Measurements from ENCODE around the gene SMIM21.

Gene SMIM21

DNA sequence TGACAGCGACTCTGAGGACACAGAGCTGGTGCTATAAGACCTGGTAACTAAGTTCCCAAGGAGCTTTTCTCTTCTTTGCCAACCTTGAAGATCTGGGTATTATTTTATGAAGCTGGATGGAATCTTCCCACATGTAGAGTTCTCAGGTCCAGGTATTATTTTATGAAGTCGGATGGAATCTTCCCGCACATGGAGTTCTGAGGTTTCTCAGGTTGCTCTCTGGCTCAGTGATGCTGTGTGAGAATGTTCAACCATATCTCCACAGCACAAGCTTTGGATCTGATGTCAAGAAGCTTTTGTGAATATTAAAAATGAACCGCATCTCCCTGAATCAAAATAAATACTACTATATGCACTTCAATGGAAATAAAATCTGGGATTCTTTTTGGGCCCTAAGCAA lies at the start of gene SMIM21:
TSS of gene SMIM21 (minus strand) at position 101 of the 400 bp plus-strand sequence. CDS start 140 bp downstream, outside the sequence.
- no peak for DNase-seq

DNA sequence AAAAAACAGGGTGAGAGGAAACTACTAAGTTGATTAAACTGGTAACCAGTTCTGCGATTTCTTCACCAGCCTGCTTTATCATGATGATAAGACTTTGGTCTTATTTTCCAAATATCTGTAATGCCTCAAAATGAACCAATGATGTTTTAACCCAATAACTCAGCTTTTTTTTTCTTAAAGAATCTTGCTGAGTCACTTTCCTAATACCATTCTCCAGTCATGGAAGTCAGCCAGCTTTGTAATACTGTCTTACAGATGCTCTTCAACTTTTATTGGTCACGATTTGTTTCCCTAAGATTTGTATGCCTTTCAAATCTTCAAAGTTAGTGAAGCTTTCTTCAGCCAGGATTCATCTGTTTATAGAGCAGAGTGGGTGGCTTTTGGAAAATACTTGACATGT lies 47.7 kb upstream of the SMIM21 start:
- DNase-seq, result no peak

DNA sequence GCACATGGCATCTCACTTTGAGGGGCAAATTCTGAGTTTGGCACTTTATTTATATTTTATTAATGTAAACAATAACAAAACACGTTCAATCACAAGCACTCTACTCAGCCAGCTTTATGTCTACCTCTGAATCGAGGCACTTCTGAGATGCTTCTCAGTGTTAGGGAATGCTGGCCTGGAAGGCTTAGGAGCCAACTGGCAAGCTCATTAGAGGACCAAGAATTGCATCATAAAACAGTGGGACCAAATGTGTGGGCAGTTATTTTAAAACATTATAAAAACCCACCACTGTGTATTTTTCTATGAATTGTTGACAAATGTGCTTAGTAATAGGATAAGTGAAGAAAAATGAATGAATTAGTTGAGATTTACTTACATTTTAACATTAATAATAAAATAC lies 46.8 kb upstream of the SMIM21 start:
- DNase-seq, result no peak

DNA sequence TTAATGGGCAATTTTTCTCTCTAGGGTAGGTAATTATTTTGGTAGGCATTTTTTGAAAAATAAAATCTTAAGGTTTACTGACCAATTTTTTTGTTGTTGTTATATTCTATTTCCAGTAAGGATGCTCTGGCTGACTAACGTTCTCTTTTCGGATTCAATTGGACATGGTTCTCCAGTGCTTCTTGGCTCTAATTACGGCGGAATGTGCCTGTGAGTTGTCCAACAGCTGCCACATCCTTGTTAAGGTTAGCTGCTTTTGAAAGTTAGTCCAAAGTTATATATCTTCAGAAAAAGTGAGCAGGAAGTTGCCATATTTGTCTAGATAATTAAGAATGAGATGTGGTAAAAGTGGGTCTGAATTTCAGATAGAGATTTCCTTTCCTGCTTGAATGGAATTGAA lies 45.8 kb upstream of the SMIM21 start:
- no peak for DNase-seq

DNA sequence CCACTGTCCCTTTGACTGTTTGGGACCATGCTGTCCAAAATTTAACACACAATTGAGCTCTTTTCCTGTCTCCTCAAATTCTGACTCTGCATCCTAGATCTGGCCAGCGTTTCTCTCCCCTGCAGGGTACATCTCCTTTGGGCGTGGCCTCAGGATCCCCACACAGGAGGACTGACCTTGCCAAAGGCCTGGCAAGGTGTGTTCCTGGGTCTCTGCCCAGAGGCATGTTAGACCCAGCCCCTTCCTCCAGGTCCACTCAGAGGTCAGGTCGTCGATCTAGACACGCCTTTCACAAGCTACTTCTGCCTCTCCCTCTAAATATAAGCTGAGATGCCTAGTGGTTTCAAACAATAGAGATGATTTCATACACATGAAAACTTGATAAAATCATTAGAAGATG lies 45.4 kb upstream of the SMIM21 start:
- no peak for DNase-seq

DNA sequence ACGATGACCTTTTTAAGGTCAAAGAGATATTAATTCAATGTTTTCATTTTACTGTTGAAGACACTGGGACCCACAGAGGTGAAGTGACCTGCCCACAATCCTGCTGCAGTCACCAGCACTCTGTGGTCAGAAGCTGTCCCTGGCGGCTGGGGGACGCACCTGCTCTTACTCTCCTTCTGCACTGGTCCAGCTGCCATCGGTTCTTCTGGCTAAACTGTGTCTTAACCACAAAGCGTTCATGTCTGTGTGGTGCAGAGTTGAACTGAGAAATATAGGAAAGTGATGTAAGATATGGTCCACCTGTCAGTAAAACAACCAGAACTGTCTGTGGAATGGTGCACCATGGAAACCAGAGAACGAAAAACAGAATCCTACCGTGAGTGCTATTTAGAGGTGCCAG lies 44.9 kb upstream of the SMIM21 start:
- no peak for DNase-seq

DNA sequence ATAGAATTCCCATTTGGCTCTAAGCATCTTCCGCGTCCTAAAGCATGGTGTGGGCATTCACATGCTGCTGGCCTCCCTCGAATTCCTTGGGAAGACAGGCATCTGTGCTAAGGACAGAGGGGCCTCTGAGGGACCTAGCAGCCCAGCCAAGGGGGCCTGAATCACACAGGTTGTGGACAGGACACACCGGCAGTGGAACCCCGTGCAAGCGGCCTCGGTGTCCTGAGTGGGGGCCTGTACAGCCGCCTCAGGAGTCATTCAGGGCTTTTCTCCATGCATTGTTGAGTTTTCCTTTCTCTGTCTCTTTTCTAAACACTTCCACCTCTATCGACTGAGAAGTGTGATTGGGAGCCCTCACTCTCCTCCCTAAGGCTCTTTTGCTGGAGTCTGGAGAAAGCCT lies 44.3 kb upstream of the SMIM21 start:
- no peak for DNase-seq

DNA sequence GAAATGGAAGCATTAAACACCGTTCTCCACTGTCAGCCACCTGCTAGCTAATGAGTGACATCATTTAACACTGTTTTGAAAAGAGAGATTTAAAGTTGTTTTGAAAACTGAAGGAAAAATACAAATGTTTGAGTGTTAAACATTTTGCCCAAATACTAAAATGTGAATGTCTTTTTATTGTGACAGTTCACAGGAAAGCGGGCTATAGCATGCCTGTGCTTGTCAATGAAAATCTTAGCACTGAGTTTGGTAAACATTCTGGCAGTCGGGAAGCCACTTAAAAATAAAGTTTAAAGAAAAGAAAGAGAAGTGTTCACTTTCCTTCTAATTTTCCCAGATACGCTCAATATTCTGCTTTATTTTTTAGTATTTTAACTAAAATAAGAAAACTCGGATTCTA lies 40.3 kb upstream of the SMIM21 start:
- DNase-seq, result no peak

DNA sequence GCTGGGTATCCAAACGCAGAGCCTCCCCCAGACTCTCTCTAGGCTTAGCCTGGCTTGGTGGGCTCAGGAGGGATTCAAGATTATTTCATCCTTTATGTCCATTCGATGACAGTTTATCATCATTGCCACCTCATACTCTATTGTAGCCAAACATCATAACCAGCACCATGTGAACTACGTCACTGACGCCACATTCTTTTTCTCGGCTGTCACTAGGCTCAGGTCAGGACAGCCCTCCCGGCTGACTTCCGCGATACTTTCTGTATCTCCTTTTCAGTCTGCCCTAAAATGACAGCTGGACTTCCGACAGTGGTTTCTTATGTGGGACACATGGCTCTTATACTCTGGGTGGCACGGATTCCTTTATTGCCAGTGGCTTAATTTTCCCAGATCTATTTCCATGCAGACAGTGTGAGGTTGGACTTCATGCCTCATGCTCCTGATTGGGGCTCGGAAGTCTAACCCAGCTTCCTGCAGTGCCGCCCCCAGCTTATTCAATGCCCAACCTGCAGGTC lies 39.8 kb upstream of the SMIM21 start:
- no peak for DNase-seq

DNA sequence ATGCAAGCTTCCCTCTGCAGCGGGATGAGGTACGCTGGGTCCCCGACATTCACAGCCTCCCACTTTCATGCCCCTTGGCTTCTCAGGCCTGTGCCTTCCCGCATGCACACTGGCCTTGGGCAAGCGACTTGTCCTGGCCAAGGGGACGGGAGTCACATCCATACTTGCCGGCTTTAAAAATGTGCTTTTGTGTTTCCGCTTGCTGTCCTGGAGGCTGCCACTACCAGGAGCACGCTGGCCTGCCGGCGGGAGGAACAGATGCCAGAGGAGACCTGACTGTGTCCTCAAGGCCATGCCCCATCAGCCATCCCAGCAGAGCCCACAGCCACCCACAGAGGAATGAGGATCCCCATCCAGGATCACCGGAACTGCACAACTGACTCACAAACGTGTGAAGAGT lies 36.9 kb upstream of the SMIM21 start:
- no peak for DNase-seq

DNA sequence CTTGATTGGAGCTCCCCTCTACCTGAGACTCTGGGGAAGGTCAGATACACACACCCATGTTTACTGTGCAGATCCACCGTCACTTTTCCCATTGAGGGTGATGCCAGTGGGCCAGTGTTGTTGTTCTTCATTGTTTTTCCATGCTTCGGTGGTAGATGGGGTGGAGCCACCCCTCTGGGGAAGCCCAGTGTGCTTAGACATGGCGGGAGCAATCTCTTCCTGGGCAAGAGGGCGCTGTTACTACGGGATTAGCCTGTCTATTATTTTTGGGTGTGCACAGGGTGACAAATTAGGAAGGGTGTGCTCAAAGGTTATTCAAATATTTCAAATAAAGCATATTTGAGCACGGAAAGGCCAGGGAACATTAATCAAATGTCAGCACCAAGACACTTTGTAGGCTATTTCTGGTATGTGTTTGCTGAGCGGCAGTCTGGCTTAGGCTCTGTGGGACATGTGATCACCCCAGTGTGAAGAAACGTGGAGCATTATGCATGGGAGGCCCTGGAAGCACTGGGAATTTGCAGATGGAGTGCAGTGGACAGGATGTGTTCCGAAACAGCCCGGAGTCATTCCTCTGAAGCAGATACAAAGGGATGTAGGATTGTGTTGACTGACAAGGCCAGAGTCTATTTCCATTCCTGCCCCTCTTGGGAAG lies 34.8 kb upstream of the SMIM21 start:
- no peak for DNase-seq

DNA sequence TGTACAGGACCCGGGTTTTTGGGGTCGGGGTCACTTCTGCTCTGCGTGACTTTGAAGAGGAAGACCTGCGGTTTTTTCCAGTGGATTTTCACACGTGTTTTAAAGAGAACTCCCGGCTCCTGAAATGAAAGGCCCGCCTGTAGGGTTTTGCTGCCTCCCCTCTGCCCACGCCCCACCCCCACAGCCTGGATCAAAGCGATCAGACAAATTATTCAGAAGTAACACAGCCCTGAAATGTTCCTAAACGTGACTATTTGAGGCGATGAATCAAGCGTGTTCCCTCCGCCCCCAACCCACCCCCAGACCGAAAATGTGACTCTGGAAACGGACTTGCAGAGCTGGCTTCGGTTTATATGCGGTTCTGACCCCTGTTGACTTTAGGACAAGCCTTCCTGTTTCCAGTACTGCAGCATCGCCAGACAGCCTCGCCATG lies 28.7 kb upstream of the SMIM21 start:
- no peak for DNase-seq

DNA sequence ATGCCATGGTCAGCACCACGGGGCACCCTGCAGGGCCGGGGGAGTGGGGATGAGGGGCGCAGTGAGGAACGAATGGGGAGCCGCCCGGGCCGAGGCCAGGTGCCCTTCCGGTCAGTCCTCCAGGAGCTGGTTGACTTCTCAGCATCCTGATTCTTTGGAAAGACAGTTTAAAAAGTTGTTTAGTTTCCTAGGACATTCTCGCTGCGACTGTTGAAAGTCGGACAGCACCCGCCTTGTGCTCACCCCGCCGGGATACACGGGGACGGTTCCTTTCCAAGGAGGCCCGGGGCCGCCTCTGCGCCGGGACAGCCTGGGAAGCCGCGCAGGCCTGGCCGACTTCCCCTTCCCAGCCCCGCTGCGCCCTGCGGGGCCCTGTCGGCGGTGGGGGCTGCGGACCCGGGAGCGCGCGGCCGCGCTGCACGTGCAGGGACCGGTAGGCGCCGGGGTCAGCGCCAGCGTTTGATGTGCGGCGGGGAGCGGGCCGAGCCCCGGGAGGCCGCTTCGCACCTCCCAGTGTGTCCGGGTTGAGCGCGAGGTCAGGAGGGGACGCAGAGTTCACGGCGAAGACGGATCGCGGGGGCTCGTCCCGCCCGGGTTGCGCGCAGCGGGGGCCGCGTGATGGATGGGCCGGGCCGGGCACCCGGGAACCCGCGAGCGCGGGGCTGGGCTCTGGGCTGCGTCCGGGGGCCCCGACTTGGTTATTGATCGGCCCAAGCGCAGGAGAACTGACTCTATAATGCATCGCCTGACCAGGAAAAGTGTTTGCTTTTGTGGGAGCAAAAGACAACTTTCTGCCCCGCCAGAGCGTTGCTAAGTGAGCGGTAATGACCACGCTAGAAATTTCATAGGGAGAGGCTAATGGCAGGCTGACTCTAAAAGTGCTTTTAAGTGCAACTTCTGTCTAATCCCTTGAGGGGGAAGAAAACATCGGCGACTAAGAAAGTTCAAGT lies 28.0 kb upstream of the SMIM21 start:
- no peak for DNase-seq

DNA sequence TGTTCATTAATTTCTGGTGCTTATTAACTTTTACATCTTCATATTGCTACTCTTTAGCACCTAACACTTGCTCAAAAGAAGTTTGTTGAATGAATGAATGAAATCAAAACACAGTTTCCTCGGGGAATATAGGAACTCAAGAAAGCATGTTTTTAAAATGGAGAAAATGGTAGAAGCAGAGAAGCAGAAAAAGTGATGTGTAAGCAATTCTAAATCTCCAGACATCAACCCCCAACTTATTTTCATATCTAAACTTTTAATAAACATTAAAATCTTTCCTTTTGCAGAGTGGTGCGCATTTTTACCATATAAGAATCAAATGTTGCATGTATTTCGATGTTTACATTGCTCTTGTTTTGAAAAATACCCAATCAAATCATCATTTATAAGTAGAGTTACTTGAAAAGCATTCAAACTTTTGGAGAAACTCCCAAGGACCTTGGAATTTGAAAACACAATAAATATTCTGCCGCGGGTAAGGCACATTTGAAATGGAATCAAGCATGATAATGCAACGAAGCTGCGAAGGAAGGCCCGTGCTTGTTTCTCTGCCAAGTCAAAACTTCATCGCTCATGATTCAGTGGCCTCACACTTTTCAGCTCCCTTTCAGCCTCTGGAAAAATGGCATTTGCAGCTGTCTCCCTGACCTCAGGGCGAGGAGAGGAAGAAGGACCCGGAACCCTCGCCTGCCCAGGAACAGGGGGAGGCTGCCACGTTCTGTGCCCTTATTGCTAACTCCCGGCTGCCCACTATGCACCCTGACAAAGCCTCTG lies 26.7 kb upstream of the SMIM21 start:
- DNase-seq, result no peak

DNA sequence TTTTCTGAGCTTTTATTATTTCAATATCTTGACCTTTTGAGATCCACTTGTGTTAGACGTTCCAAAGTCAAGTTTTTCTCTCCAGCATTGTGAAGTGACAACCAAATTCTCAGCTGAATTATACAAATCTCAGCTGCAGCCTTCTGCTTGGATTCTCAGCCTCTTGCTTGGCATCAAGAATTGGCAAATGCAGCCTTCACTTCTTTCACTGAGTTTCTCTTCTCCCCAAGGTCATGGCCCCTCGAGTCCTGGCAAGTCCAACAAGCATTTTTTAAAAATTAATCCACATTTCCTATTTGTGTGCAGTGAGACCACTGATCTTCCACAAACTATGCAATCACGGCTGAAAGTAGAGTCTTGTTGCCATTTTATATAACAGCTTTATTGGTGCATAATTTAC lies 23.4 kb upstream of the SMIM21 start:
- no peak for DNase-seq

DNA sequence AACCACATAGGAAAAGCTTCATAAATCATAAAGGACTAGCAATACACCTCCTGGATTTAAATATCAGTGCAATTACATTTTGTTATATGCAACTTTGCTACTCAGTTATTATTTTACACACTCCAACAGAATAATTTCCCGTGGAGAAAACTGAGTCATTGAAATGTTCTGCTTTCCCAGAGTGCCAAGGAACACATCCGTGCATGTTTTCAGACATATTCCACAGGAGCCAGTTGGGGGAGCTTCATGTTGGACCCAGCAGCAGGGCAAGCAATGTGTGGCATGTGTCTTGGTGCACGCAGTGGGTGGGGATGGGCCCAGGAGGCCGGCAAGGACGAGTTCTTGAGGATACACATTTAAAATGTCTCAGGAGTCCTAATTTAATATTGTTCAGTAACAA lies 14.4 kb upstream of the SMIM21 start:
- DNase-seq, result no peak

DNA sequence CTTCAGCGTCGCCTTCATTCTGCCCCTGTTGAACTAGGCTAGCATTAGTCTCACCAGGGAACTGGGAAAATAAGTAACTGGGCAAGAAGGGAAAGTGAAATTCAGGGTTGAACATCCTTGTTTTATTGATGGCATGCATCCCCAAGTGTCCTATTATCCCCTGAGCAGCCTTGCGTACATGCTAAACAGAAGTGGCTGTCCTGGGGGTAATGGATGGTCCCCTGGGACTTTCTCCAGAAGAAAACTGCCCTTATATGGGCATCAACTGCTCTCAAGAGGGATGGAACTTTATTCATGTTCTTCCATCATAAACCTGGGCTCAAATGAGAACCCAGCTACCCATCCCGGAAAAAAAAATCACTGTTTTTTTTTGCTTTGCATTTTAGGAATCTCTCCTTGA lies 11.8 kb upstream of the SMIM21 start:
- DNase-seq, result no peak

DNA sequence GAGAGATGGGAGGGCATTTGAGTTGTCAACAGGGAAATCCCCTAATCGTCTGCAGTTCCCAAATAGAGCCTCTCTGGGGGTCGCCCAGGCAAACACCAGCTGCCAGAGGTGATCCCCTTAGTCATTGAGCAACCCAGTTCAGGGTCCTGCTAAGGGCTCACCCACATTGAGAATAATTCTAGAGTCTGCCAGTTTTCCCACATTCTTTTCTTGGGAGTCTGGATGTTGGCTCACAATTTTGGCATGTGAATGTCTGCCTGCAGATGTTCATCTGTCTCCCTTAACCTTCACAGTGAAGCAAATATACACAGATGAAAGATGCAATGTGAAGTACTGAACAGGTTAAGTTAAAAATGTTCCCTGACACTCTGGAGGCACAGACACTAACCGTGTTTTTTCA lies 11.4 kb upstream of the SMIM21 start:
- DNase-seq, result no peak

DNA sequence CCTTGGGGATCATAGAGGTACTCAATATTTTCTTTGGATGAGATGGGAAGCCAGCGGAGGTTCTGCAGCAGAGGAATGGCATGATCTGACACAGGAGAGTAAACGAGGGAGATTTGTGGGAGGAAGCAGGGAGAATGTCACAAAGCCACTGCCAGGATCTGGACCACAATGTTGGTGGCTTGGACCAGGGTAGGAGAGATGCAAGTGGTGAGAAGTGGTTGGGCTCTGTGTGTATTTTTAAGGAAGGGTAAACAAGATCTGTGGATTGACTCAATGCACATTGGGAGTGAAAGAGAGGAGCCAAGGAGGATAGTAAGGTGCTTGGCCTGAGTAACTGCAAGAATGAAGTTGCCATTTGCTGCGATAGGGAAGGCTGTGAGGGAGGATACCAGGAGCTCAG lies 10.5 kb upstream of the SMIM21 start:
- no peak for DNase-seq

DNA sequence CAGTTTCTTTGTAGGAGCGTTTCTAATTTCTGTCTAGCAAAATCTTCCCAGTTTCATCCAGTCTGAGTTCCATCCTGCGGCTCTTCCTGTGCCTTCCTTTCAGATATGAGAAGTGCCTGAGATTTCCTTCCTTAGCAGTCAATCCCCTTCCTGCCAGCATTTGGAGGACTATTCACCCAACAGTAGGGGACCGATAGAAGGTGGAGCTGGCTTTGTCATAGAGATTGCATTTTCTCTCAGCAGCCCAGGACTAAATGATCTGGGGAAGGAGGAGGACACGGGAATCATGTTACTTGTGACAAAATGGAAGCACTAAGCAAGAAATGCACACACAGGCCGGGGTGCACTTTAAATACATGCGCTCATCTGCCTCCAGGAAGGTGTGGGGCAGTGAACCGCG lies 5.6 kb upstream of the SMIM21 start:
- no peak for DNase-seq

DNA sequence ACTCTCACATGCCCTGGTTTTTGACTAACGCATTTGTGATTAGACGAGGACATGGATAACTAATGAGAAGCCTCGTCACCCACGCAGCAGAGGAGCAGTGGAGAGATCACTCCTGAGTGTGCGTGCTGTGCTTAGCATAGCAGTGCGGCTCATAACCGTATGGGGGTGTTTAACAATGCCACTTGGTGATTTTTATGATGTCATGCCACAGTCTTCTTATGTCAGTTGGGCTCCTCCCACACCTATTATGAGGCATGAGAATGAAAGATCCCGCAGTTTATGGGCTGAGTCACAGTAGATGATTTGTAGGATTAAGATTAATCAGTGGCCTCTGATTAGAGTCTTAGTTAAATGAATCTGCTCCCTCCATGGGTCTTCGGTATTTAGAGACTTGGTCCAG lies 2.5 kb upstream of the SMIM21 start:
- no peak for DNase-seq

DNA sequence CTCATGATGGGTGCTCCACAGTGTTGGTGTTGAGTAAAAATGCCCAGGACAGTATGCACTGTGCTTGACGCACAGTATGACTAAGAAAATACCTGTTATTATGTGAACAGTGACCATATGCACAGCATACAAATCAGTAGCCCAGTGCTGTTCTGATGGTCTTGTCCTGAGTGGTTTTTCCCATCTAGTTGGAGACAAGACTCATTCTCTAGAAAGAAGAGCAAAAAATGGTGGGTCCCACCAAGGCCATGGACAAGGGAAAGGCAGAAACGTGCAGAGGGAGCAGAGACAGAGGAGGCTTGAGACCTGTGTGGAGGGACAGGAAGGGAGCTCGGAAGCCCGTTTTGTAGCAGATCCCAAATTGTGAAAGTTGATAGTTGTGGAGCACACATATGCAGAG lies 987 bp upstream of the SMIM21 start:
- DNase-seq, result no peak

DNA sequence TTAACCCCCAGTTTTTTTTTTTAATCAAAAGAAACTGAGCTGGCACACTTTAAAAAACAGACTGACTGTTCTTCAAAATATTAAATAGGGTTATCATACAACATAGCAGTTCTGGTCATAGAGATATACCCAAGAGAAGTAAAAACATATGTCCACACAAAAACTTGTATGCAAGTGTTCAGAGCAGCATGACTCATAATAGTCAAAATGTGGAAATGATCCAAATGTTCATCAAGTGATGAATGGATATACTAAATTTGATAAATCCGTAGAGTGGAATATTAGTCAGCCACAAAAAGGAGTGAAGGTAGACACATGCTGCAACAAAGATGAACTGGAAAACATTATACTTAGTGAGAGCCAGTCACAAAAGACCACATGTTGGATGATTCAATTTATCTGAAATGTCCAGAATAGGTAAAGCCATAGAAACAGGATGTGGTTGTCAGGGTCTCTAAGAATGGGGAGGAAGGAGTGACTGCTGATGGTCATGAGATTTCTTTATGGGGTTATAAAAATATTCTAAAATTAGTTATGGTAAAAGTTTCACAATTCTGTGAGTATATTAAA lies 5.1 kb downstream of the SMIM21 start:
- no peak for DNase-seq

Data from CD4-positive, alpha-beta T cell treated with Interleukin-12 subunit alpha and Interleukin-12 subunit beta, for 1 hour (primary cell).